Fibroblast of skin of scalp (primary cell): ENCODE data around the gene RERE.
A peak's percentile ranks its signal among the peaks of the same experiment; 100 is the strongest.
"Not testable (repeated sequence)": the region's sequence is repeated elsewhere in the genome, so short reads cannot be mapped to it uniquely, and the experiment has no call there.

Source experiments
- DNase-seq: peaks from one replicate; pipeline ENCODE4 v3.0.0-alpha.2; 2013

Gene RERE

GRCh38 chr1:8506456-8506855 lies 311.0 kb downstream of the RERE start:
- DNase-seq, result no peak

GRCh38 chr1:8503842-8504241 lies 313.6 kb downstream of the RERE start:
- DNase-seq, result no peak

GRCh38 chr1:8502949-8503348 lies 314.5 kb downstream of the RERE start:
- not testable (repeated sequence) for DNase-seq

- DNase-seq, result peak; percentile 12
Observed at GRCh38 chr1:8497210-8497819, 320.1 kb downstream of the RERE start.

GRCh38 chr1:8496473-8496872 lies 321.0 kb downstream of the RERE start:
- no peak for DNase-seq

- DNase-seq, result no peak
Observed at GRCh38 chr1:8495928-8496401, 321.5 kb downstream of the RERE start.

GRCh38 chr1:8494681-8495080 lies 322.8 kb downstream of the RERE start:
- no peak for DNase-seq

- DNase-seq, result no peak
Observed at GRCh38 chr1:8493916-8494540, 323.4 kb downstream of the RERE start.

- no peak for DNase-seq
Observed at GRCh38 chr1:8487249-8487648, 330.2 kb downstream of the RERE start.

GRCh38 chr1:8486047-8486446 lies 331.4 kb downstream of the RERE start:
- DNase-seq, result no peak

- DNase-seq, result no peak
Observed at GRCh38 chr1:8483586-8483985, 333.9 kb downstream of the RERE start.

GRCh38 chr1:8482979-8483381 lies 334.5 kb downstream of the RERE start:
- DNase-seq, result peak; percentile 58

- DNase-seq, result no peak
Observed at GRCh38 chr1:8481650-8482380, 335.6 kb downstream of the RERE start.

- DNase-seq, result no peak
Observed at GRCh38 chr1:8478566-8478965, 338.9 kb downstream of the RERE start.

- DNase-seq, result no peak
Observed at GRCh38 chr1:8477983-8478362, 339.5 kb downstream of the RERE start.

- peak; percentile 79 for DNase-seq
Observed at GRCh38 chr1:8477166-8477982, 340.1 kb downstream of the RERE start.

- no peak for DNase-seq
Observed at GRCh38 chr1:8476006-8476405, 341.4 kb downstream of the RERE start.

GRCh38 chr1:8474369-8474768 lies 343.1 kb downstream of the RERE start:
- no peak for DNase-seq

- DNase-seq, result no peak
Observed at GRCh38 chr1:8473891-8474300, 343.5 kb downstream of the RERE start.

- no peak for DNase-seq
Observed at GRCh38 chr1:8473121-8473875, 344.1 kb downstream of the RERE start.

- no peak for DNase-seq
Observed at GRCh38 chr1:8472668-8473067, 344.8 kb downstream of the RERE start.

GRCh38 chr1:8471451-8471850 lies 346.0 kb downstream of the RERE start:
- no peak for DNase-seq
